Aorta (tissue), 5 donors: ENCODE data around the gene PRKCZ. TPM values are rescaled to one million over a fixed set of nuclear protein-coding genes. Genes with fewer than 3 reads are reported as not detected.

Experiments
- ATAC-seq: fragments of 200-7000 bp; cut with Tn5 transposase; one replicate; pipeline ENCODE4 v1.9.1; 2022; ENCODE audit warnings: moderate library complexity; ENCODE audit not compliant: low FRiP score
- DNase-seq, 2 donors: peaks; one replicate each; pipeline ENCODE4 v3.0.0-alpha.2; 2020
- H3K27ac ChIP-seq, 2 donors: one replicate each; pipeline ENCODE4 v1.5.1; 2013; ENCODE audit warnings: low read length in 2 of 2, mild to moderate bottlenecking in 2 of 2, moderate library complexity in 2 of 2, control low read depth in 1 of 2, inconsistent platforms in 1 of 2, low read depth in 1 of 2
- H3K27me3 ChIP-seq, 2 donors: one replicate each; pipeline ENCODE4 v1.6.1; 2013; ENCODE audit warnings: control low read depth in 1 of 2, low read length in 1 of 2, mild to moderate bottlenecking in 1 of 2, moderate library complexity in 1 of 2; ENCODE audit not compliant: insufficient read depth in 2 of 2, control insufficient read depth in 1 of 2
- H3K36me3 ChIP-seq, 2 donors: one replicate each; pipeline ENCODE4 v1.6.1; 2013; ENCODE audit warnings: control low read depth in 1 of 2, low read length in 1 of 2, mild to moderate bottlenecking in 1 of 2; ENCODE audit not compliant: insufficient read depth in 2 of 2, control insufficient read depth in 1 of 2
- H3K4me1 ChIP-seq, 2 donors: one replicate each; pipeline ENCODE4 v1.6.1; 2013; ENCODE audit warnings: low read length in 2 of 2, control low read depth in 1 of 2, mild to moderate bottlenecking in 1 of 2, moderate library complexity in 1 of 2; ENCODE audit not compliant: insufficient read depth in 2 of 2, control insufficient read depth in 1 of 2
- H3K4me3 ChIP-seq, 2 donors: one replicate each; pipeline ENCODE4 v1.5.1; 2013; ENCODE audit warnings: low read length in 2 of 2, control low read depth in 1 of 2, mild to moderate bottlenecking in 1 of 2
- H3K9me3 ChIP-seq: one replicate; pipeline ENCODE4 v1.6.1; 2013; ENCODE audit warnings: mild to moderate bottlenecking, low read length; ENCODE audit not compliant: control insufficient read depth
- WGBS, 2 donors: extraction: QIAGEN DNeasy Blood & Tissue Kit; methylation state at CpG; one replicate each; pipeline ENCODE4 v1.1.7; 2013; 5-methylcytosine and 5-hydroxymethylcytosine counted together
- intact Hi-C, 2 donors: fragments of 100-400 bp; cut with DNase I; formaldehyde crosslinking; loops; one replicate each; pipeline versions ENCODE4 v1.14.2 to v1.15.0; 2022
- long read RNA-seq, 2 donors: library from polyadenylated mRNA; unstranded; transcript quantifications; one replicate each; pipeline ENCODE4 v2.0.0, GENCODE V29; 2020 to 2021
- polyA plus RNA-seq, 2 donors: library from polyadenylated mRNA; stranded (reverse); fragments of 200-250 nt; gene quantifications; one replicate each; pipeline ENCODE4 v1.2.3, GENCODE V29; 2013
- total RNA-seq, 2 donors: library from RNA; stranded (reverse); fragmentation: NEBNext Ultra II Directional; extraction: Animal tissue kit (Norgen Biotek cat#: 25700); gene quantifications; one replicate each; pipeline ENCODE4 v1.2.1, GENCODE V29; 2021
- donor health status: healthy with polysubstance abuse.
- donor health status: Bipolar disorder and iron deficiency.
- donor health status: DM: no; HTN: no; CAD: no.
- donor health status: DM: no; HTN: no; CAD: no.
- donor health status: DM: yes; HTN: yes; CAD: no.

Gene PRKCZ
- total RNA-seq (1 to 10 TPM; 3.2 to 5.2 TPM), polyA plus RNA-seq (10 to 100 TPM in 1 of 2 donors, 1 to 10 TPM in 1; 1.5 to 23.2 TPM)
- long read RNA-seq, donor 1, partial matches to known transcripts: 0 of 1 reads
- long read RNA-seq, donor 1, other reads (novel, unspliced or antisense): 1 of 1 reads
- long read RNA-seq, donor 2, partial matches to known transcripts: 0 of 5 reads
- long read RNA-seq, donor 2, other reads (novel, unspliced or antisense): 3 of 5 reads

DNA sequence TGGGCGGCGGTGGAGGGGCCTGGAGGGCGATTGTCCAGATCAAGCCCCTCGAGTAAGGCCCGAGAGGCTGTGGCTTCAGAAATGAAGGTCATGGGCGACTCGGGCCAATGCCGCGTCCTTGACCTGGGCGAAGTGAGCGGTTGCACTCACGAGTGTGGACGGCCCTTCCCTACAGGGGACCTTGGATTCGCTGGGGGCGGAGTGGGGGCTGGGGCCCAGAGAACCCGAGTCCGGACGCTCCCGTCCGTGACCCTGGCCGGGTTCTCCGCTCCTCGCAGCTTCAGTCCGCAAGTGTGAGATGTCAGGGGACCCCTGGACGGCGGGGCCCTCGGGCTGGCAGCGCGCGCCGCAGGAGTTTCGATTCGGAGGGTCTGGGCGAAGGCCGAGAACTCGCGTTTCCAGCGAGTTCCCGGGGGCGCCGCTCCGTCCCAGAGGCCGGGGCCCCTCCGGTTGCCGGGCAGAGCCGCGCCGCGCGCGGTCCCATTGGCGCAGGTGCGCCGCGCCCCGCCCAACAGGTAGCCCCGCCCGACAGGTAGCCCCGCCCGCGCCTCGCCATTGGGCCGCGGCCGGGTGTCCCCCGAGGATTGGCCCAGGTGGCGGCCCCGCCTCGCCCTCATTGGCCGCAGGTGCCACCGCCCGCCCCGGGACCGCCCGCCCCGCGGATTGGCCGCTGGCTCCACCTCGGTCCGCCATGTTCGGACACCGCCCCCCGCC, at the start of gene PRKCZ:
PRKCZ (plus strand) TSS at position 694 of the 714 bp plus-strand sequence. CDS start 220 bp downstream, outside the sequence.
- WGBS, 2 donors: 1 to 2% methylated on average over 46 to 83 of the region's 83 CpGs

GRCh38 chr1:2000432-2000831, 49.8 kb upstream of the PRKCZ start:
- DNase-seq (no peak), ATAC-seq (no peak)
- H3K4me1 ChIP-seq: no peaks in the 10 kb centered on the region
- H3K27me3 ChIP-seq: no peaks in the 10 kb centered on the region
- H3K4me3 ChIP-seq: no peak overlapping the region
- H3K27ac ChIP-seq: no peak overlapping the region
- H3K36me3 ChIP-seq: no peaks in the 10 kb centered on the region
- intact Hi-C loops: no loop called here
- H3K9me3 ChIP-seq: no peaks in the 10 kb centered on the region
- WGBS, 2 donors: 83 to 84% methylated on average over 7 of the region's 7 CpGs

More for the DNA sequence above, at the start of gene PRKCZ:
- DNase-seq (peak; percentile 78 to 86), ATAC-seq (peak; percentile 45)
- Histone ChIP-seq H3K36me3 (no peaks in the 10 kb centered on the region), H3K27ac (no peak within 1 kb of the TSS), H3K9me3 (no peaks in the 10 kb centered on the region), H3K4me1 (no peaks in the 10 kb centered on the region), H3K27me3 (no peaks in the 10 kb centered on the region), H3K4me3 (peak within 1 kb of the TSS in 1 of 2 donors; percentile 18)
- intact Hi-C loops: no loop called here

GRCh38 chr1:2000850-2001249, 49.4 kb upstream of the PRKCZ start:
- Histone ChIP-seq H3K27me3 (no peaks in the 10 kb centered on the region), H3K4me3 (no peak overlapping the region), H3K27ac (no peak overlapping the region), H3K4me1 (no peaks in the 10 kb centered on the region), H3K9me3 (no peaks in the 10 kb centered on the region), H3K36me3 (no peaks in the 10 kb centered on the region)
- DNase-seq (no peak), ATAC-seq (no peak)
- intact Hi-C loops: no loop called here
- 86 to 89% methylated on average over 9 of the region's 9 CpGs for WGBS, 2 donors

- H3K4me1 ChIP-seq: no peaks in the 10 kb centered on the region
- no peak overlapping the region for H3K4me3 ChIP-seq
- H3K27me3 ChIP-seq: no peaks in the 10 kb centered on the region
- H3K36me3 ChIP-seq: no peaks in the 10 kb centered on the region
- DNase-seq (no peak), ATAC-seq (no peak)
- no peaks in the 10 kb centered on the region for H3K9me3 ChIP-seq
- 75 to 78% methylated on average over 13 of the region's 13 CpGs for WGBS, 2 donors
- H3K27ac ChIP-seq: no peak overlapping the region
- intact Hi-C loops: no loop called here
These were observed 48.3 kb upstream of the PRKCZ start for GRCh38 chr1:2001773-2002411.

DNA sequence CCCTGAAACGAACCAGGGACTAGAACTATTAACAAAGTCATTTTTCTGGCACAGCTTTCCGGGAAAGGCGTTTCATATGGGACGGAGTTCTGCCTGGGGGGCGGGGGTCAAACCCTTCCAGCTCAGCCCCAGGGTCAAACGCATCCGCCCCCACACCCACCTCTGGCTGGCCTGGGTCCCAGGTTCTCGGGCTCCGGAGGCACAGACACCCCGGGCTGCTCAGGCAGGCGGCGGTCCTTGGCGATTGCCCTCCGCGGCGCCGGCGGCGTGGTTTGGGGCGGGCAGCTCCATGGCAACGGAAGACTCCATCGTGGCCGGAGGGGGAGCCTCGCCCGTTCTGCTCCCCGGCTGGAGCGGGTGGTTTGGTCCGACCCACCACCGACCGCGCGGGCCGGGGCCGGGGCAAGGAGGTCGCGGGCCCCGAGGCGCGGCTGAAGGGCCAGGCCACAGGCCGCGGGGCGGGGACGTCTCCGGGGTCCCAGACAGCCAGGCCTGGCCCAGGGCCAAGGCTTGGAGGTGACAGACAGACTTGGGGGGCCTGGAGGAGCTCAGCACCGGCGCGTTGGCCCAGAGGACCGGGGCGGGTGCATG, 46.6 kb upstream of the PRKCZ start, which contains the start of gene CFAP74:
CFAP74 (minus strand) TSS at position 246 of the 591 bp plus-strand sequence. CDS start 12,830 bp downstream, outside the sequence.
- no peak for DNase-seq
- 2 to 3% methylated on average over 49 of the region's 49 CpGs for WGBS, 2 donors
- Histone ChIP-seq H3K4me3 (no peak within 1 kb of the TSS), H3K4me1 (no peaks in the 10 kb centered on the region), H3K27ac (no peak within 1 kb of the TSS), H3K36me3 (no peaks in the 10 kb centered on the region), H3K9me3 (no peaks in the 10 kb centered on the region), H3K27me3 (no peaks in the 10 kb centered on the region)
- intact Hi-C loops: no loop called here
- no peak for ATAC-seq

- H3K27me3 ChIP-seq: no peaks in the 10 kb centered on the region
- no peak for DNase-seq
- no peaks in the 10 kb centered on the region for H3K4me1 ChIP-seq
- ATAC-seq: no peak
- intact Hi-C loops: no loop called here
- H3K27ac ChIP-seq: no peak overlapping the region
- no peaks in the 10 kb centered on the region for H3K9me3 ChIP-seq
- H3K36me3 ChIP-seq: no peaks in the 10 kb centered on the region
- 72 to 75% methylated on average over 20 to 21 of the region's 21 CpGs for WGBS, 2 donors
- H3K4me3 ChIP-seq: no peak overlapping the region
These were observed 45.4 kb upstream of the PRKCZ start for GRCh38 chr1:2004856-2005255.

DNA sequence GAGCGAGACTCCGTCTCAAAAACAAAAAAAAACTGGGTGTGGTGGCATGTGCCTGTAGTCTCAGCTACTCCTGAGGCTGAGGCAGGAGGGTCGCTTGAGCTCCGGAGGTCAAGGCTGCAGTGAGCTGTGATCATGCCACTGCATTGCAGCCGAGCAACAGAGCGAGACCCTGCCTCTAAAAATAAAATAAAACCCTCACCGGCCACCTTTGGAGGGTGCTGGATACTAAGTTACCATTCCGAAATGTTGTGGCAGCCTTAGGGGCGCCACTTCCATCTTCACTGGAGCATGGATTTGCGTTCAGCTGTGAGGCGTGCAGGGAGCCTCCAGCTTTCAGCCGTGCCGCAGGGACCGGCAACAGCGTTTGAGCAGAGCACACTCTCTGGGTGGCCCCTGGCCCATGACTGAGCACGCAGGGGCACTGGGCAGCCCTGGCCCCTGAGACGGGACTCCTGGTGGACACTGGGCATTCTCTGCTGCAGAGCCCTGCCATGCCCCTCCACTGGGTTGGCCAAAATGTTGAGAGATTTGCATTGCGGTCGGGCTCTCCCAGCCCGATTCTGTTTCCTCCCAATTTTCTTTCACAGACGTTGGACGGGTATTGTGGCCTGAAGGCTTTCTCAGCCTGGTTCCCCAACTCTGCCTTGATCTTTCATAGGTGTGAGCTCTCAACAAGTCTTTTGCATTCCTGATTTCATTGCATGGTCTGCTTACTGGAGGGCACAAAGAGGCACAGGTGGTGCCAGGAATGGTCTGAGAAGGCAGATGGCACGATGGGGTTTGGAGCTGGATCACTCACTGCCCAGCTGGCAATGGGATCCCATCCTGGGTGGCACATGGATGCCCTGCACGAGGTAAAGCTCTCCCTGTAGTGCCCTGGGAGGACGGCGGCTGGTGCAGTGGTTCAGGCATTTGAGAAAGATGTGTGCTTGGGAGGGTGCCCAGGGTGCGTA, 40.8 kb upstream of the PRKCZ start:
- H3K4me1 ChIP-seq: no peaks in the 10 kb centered on the region
- H3K27ac ChIP-seq: no peak overlapping the region
- no peaks in the 10 kb centered on the region for H3K9me3 ChIP-seq
- 71 to 72% methylated on average over 27 of the region's 27 CpGs for WGBS, 2 donors
- no peak for ATAC-seq
- intact Hi-C loops: no loop called here
- no peaks in the 10 kb centered on the region for H3K27me3 ChIP-seq
- H3K36me3 ChIP-seq: no peaks in the 10 kb centered on the region
- no peak overlapping the region for H3K4me3 ChIP-seq
- no peak for DNase-seq

DNA sequence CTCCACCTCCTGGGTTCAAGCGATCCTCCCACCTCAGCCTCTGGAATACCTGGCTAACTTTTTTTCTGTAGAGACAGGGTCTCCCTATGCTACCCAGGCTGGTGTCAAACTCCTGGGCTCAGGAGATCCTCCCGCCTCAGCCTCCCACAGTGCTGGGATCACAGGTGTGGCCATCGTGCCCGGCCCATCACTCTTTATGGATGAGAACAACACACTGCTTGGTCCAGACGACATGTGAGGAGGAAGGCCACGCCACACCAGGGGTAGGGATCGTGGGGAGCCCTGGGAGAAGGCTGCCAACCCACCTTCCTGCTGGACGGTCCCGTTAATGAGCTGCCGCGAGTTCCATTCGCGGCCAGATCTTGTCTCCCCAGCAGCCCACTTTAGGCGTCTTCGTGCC, 36.0 kb upstream of the PRKCZ start:
- H3K4me1 ChIP-seq: no peaks in the 10 kb centered on the region
- whole genome bisulfite sequencing, 2 donors: 77 to 83% methylated on average over 15 of the region's 15 CpGs
- H3K9me3 ChIP-seq: no peaks in the 10 kb centered on the region
- H3K27ac ChIP-seq: no peak overlapping the region
- intact Hi-C loops: no loop called here
- H3K36me3 ChIP-seq: no peaks in the 10 kb centered on the region
- no peak overlapping the region for H3K4me3 ChIP-seq
- ATAC-seq (no peak), DNase-seq (no peak)
- no peaks in the 10 kb centered on the region for H3K27me3 ChIP-seq
